ENCODE measurements around the gene ZMIZ1.

DNA sequence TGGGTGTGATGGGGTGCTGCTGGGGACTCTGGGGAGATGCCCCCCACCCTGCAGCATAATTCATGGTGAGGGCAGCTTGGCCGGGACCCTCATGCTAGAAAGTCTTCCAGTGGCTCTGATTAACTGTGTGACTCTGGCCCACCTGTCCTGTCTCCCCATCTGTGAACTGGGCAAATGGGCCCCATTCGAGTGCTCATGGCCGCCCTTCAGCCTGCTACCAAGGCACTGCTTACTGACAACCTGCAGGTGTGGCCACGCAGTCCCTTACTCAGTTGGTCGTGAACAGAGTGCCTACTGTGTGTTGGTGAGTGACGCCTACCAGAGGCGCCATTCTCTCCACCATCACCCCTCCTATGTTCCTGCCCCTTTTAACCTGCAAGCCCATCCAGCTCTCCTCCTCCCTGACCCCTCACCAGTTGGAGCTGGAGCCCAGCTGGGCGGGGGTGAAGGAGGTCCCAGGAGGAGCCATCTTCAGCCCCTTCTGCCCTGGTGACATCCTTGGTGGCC lies 109.4 kb downstream of the ZMIZ1 start:
- TF ChIP-seq CTCF (conservative IDR thresholded peaks at IDR 0.05; ENCODE audit: low read length) (no peak), EZH2phosphoT487 (IDR thresholded peaks at IDR 0.05; ENCODE audit: borderline replicate concordance) (no peak)

Measured in Loucy (cell line).